Heart right ventricle (tissue), 16 donors: ENCODE measurements around the gene EFTUD2. TPM values are rescaled to one million over a fixed set of nuclear protein-coding genes. Genes with fewer than 3 reads are reported as not detected.

ENCODE experiments used
- ATAC-seq, 8 donors: fragments of 200-7000 bp; cut with Tn5 transposase; one replicate each; pipeline ENCODE4 v1.9.1; 2020; ENCODE audit warnings: mild to moderate bottlenecking in 8 of 8, moderate library complexity in 8 of 8, moderate number of reproducible peaks in 1 of 8
- DNase-seq, 2 donors: peaks; one replicate each; pipeline ENCODE4 v3.0.0-alpha.2; 2020
- H3K27ac ChIP-seq, 10 donors: fragments of 200-600 bp; sonication (generic) in 2 of 10; one replicate each; pipeline versions ENCODE4 v1.5.0 to v1.8.0; 2020 to 2022; ENCODE audit warnings: mild to moderate bottlenecking in 3 of 10
- H3K27me3 ChIP-seq, 7 donors: fragments of 200-600 bp; one replicate each; pipeline ENCODE4 v1.8.0; 2021 to 2022; ENCODE audit warnings: mild to moderate bottlenecking in 2 of 7
- H3K36me3 ChIP-seq, 9 donors: fragments of 200-600 bp; sonication (generic) in 1 of 9; one replicate each; pipeline versions ENCODE4 v1.5.0 to v1.8.0; 2020 to 2022; ENCODE audit warnings: mild to moderate bottlenecking in 2 of 9
- H3K4me1 ChIP-seq, 9 donors: fragments of 200-600 bp; sonication (generic) in 1 of 9; one replicate each; pipeline versions ENCODE4 v1.5.0 to v1.8.0; 2020 to 2022; ENCODE audit warnings: mild to moderate bottlenecking in 4 of 9
- H3K4me3 ChIP-seq, 10 donors: fragments of 200-600 bp; sonication (generic) in 2 of 10; one replicate each; pipeline versions ENCODE4 v1.5.0 to v1.8.0; 2020 to 2022; ENCODE audit warnings: mild to moderate bottlenecking in 7 of 10, moderate library complexity in 2 of 10
- H3K9me3 ChIP-seq, 11 donors: fragments of 200-600 bp in 10 of 11; sonication (generic) in 2 of 11; one replicate each; pipeline versions ENCODE4 v1.5.0 to v1.8.0; 2013 to 2022; ENCODE audit warnings: mild to moderate bottlenecking in 2 of 11, control low read depth in 1 of 11, moderate library complexity in 1 of 11
- CTCF ChIP-seq, 9 donors: fragments of 200-600 bp; sonication (generic) in 2 of 9; IDR thresholded peaks; one replicate each; pipeline versions ENCODE4 v1.5.0 to v1.8.0; 2021 to 2022; ENCODE audit warnings: antibody characterized with exemption in 9 of 9, mild to moderate bottlenecking in 5 of 9, moderate library complexity in 1 of 9
- whole genome bisulfite sequencing, 2 donors: extraction: QIAGEN DNeasy Blood & Tissue Kit; methylation state at CpG; one replicate each; pipeline ENCODE4 v1.1.7; 2013; ENCODE audit warnings: inconsistent platforms in 1 of 2; 5-methylcytosine and 5-hydroxymethylcytosine counted together
- intact Hi-C, 10 donors: fragments of 100-400 bp; cut with DNase I; formaldehyde crosslinking; loops; one replicate each; pipeline versions ENCODE4 v1.11.1 to v1.14.2; 2022
- polyA plus RNA-seq, 2 donors: library from polyadenylated mRNA; stranded (reverse); fragments of 200-250 nt; gene quantifications; one replicate each; pipeline ENCODE4 v1.2.3, GENCODE V29; 2013
- total RNA-seq, 10 donors: library from RNA; stranded (reverse); fragmentation: NEBNext Ultra II Directional in 3 of 10; extraction: Animal tissue kit (Norgen Biotek cat#: 25700) in 3 of 10; gene quantifications; one replicate each; pipeline versions ENCODE4 v1.2.1 to v1.2.4, GENCODE V29; 2021 to 2023
- donor health status: Arrhythmogenic right ventricular cardiomyopathy.
- donor health status: ischemic (EF 13 %, LVEDD 7.1; RV severe dilation, severe dysfunction).
- donor health status: healthy with polysubstance abuse.
- donor health status: DM: no; HTN: yes; CAD: no.
- donor health status: DM: no; HTN: no; CAD: no.
- donor health status: ischemic (EF 25% LVEDD 6.9; RV normal size, moderate dysfunction).
- donor health status: ischemic (EF 25% LVEDD 5.7; RV mildly dilated, moderate dysfunction).
- donor health status: healthy.
- donor health status: DM: yes; HTN: yes; CAD: no.
- donor health status: Ischemic cardiomyopathy.
- donor health status: ischemic (EF 35%, LVEDD 5.7; RV mildly dilated, moderate dysfunction).
- donor health status: nonischemic (EF 11% LVEDD 7.7; RV severe dilation, severe dysfunction).
- donor health status: DM: yes; HTN: yes; CAD: no.
- donor health status: PGD.
- donor health status: ischemic (EF 29% LVEDD 5.4; RV normal size, mild dysfunction).
- donor health status: nonischemic (EF 23%, LVEDD 6.1; RV moderate dilation, normal function).

The EFTUD2 gene
- total and polyA plus RNA-seq, 12 donors = 21.6 to 78.2 (median 61.5) TPM

- no peak for TF ChIP-seq CTCF (IDR thresholded peaks at IDR 0.05)
- ATAC-seq (peak in 1 of 8 donors; percentile 6), DNase-seq (no peak)
- Histone ChIP-seq H3K27ac (peak overlapping the region in 9 of 10 donors; percentile 35 to 68 (median 53)), H3K4me1 (peaks cover 0 to 16% (median 0%) of the 10 kb centered on the region in 9 donors), H3K9me3 (no peaks in the 10 kb centered on the region), H3K36me3 (peaks cover 3 to 60% (median 33%) of the 10 kb centered on the region in 9 donors), H3K4me3 (no peak overlapping the region), H3K27me3 (no peaks in the 10 kb centered on the region)
- intact Hi-C loops = no loop called here
- 84 to 85% methylated on average over 7 of the region's 7 CpGs for WGBS, 2 donors
Observed at GRCh38 chr17:44850025-44850424, 49.2 kb downstream of the EFTUD2 start.

GRCh38 chr17:44848961-44849489 lies 50.2 kb downstream of the EFTUD2 start:
- intact Hi-C loops = no loop called here
- no peak for TF ChIP-seq CTCF (IDR thresholded peaks at IDR 0.05)
- H3K4me3 ChIP-seq = peak overlapping the region in 7 of 10 donors; percentile 19 to 48 (median 31)
- 89 to 93% methylated on average over 12 of the region's 12 CpGs for WGBS, 2 donors
- DNase-seq = no peak
- peaks cover 0 to 50% (median 24%) of the 10 kb centered on the region in 9 donors for H3K36me3 ChIP-seq
- no peak for ATAC-seq
- peak overlapping the region in 7 of 10 donors; percentile 29 to 69 (median 55) for H3K27ac ChIP-seq
- no peaks in the 10 kb centered on the region for H3K9me3 ChIP-seq
- H3K27me3 ChIP-seq = no peaks in the 10 kb centered on the region
- H3K4me1 ChIP-seq = peaks cover 0 to 18% (median 0%) of the 10 kb centered on the region in 9 donors

- no peak for TF ChIP-seq CTCF (IDR thresholded peaks at IDR 0.05)
- no peaks in the 10 kb centered on the region for H3K9me3 ChIP-seq
- DNase-seq = peak in 1 of 2 donors; percentile 34
- ATAC-seq = no peak
- peak overlapping the region; percentile 7 to 68 (median 54) for H3K27ac ChIP-seq
- peak overlapping the region in 9 of 10 donors; percentile 1 to 48 (median 30) for H3K4me3 ChIP-seq
- peaks cover 0 to 18% (median 0%) of the 10 kb centered on the region in 9 donors for H3K4me1 ChIP-seq
- no peaks in the 10 kb centered on the region for H3K27me3 ChIP-seq
- WGBS, 2 donors = 59 to 64% methylated on average over 6 of the region's 6 CpGs
- H3K36me3 ChIP-seq = peaks cover 0 to 43% (median 17%) of the 10 kb centered on the region in 9 donors
- intact Hi-C loops = no loop called here
Observed at GRCh38 chr17:44848257-44848795, 50.9 kb downstream of the EFTUD2 start.

- no peaks in the 10 kb centered on the region for H3K27me3 ChIP-seq
- intact Hi-C loops = no loop called here
- peak within 1 kb of the TSS in 9 of 10 donors; percentile 11 to 48 (median 30) for H3K4me3 ChIP-seq
- 50 to 62% methylated on average over 2 of the region's 2 CpGs for WGBS, 2 donors
- peak in 7 of 8 donors; percentile 11 to 47 (median 19) for ATAC-seq
- H3K9me3 ChIP-seq = no peaks in the 10 kb centered on the region
- no peak for TF ChIP-seq CTCF (IDR thresholded peaks at IDR 0.05)
- peaks cover 0 to 26% (median 4%) of the 10 kb centered on the region in 9 donors for H3K4me1 ChIP-seq
- DNase-seq = peak; percentile 44 to 59
- H3K36me3 ChIP-seq = peaks cover 0 to 35% (median 10%) of the 10 kb centered on the region in 9 donors
- peak within 1 kb of the TSS; percentile 7 to 69 (median 54) for H3K27ac ChIP-seq
Observed at GRCh38 chr17:44847586-44847985, 51.7 kb downstream of the EFTUD2 start, which contains the start of gene HIGD1B. TSS of gene HIGD1B (plus strand) at chr17:44847883. CDS start at chr17:44848153, 270 bp downstream.
